ENCODE results near the gene MIB2. TPM values are rescaled to one million over a fixed set of nuclear protein-coding genes. Genes with fewer than 3 reads are reported as not detected.

MIB2 gene
- total RNA-seq, 4 donors from 2014 or later: 94.2 to 346 (median 224) TPM

DNA sequence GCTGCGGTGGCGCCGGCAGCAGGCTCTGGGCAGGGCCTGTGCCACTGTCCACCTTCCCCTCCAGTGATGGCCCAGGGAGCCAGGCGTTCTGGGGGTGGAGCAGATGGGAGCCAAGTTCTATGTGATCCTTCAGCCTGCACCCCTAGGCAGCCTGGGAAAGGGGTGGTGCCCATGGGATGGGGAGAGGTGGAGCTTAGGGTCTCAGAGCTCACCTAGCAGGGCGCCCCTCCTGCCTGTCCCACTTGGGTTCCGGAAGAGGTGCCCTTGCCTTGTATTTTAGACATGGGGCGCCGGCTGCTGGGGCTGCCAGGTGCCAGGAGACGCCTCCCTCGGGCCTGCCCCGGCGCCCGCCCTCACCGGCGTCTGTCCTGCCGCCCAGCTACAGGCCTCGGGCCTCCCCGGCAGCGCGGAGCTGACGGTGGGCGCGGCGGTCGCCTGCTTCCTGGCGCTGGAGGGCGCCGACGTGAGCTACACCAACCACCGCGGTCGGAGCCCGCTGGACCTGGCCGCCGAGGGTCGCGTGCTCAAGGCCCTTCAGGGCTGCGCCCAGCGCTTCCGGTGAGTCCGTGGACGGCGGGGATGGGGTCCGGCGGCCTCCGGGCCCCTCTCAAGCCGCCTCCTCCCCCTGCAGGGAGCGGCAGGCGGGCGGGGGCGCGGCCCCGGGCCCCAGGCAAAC, 13.6 kb downstream of the MIB2 start:
- H3K36me3 ChIP-seq: no peaks in the 10 kb centered on the region
- H3K4me3 ChIP-seq: peak overlapping the region in 2 of 4 donors; percentile 24 to 25
- TF ChIP-seq EP300 (IDR thresholded peaks at IDR 0.05; ENCODE audit: low read depth): no peak
- H3K9me3 ChIP-seq: no peaks in the 10 kb centered on the region
- peaks cover 29% of the 10 kb centered on the region for H3K27me3 ChIP-seq
- peaks cover 6 to 29% (median 27%) of the 10 kb centered on the region in 4 donors for H3K4me1 ChIP-seq
- WGBS, 2 donors (ENCODE audit: low coverage in 1 of 2): 77% methylated on average over 35 of the region's 53 CpGs; no CpG with 5 or more reads in 1 of the 2 donors
- intact Hi-C loops (cut with DNase I; ENCODE audit: low total_unique reads): no loop called here
- DNase-seq: no peak
- peak overlapping the region; percentile 33 to 85 (median 62) for H3K27ac ChIP-seq
- in situ Hi-C loops (cut with MboI; ENCODE audit: low pct_ligation_motif_present in 1 of 4, low pct_unique_long_range_greater_than_20kb in 1 of 4, low sequenced_read_pairs in 3 of 4): no loop called here

DNA sequence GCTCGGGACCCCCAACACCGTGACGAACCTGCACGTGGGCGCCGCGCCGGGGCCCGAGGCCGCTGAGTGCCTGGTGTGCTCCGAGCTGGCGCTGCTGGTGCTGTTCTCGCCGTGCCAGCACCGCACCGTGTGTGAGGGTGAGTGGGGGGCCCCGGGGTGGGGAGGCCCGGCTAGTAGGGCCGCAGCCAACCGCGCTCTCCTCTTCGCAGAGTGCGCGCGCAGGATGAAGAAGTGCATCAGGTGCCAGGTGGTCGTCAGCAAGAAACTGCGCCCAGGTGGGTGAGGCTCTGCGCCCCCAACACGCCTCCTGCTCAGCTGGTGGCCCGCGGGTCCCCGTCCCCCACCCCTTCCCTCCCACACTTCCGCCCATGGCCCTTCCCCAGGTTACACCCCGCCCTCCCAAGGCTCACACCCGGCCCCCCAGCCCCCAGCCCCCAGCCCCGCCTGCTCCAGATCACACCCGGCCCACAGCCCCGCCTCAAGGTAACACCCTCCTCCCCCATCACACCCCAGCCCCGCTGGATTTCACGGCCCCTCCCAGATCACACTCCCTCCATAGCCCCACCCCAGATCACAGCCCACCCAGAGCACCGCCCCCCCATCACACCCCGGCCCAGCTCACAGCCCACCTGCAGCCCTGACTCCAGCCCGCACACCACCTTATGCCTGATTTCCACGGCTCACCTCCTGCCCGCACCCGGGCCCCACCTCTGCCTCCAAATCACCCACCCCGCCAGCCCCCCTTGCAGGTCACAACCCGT, 14.3 kb downstream of the MIB2 start:
- 64% methylated on average over 39 of the region's 48 CpGs; no CpG with 5 or more reads in 1 of the 2 donors for WGBS, 2 donors (ENCODE audit: low coverage in 1 of 2)
- Histone ChIP-seq H3K27me3 (peaks cover 29% of the 10 kb centered on the region), H3K9me3 (no peaks in the 10 kb centered on the region), H3K4me3 (peak overlapping the region in 2 of 4 donors; percentile 25 to 42), H3K27ac (peak overlapping the region; percentile 63 to 85 (median 80)), H3K4me1 (peaks cover 6 to 29% (median 27%) of the 10 kb centered on the region in 4 donors), H3K36me3 (no peaks in the 10 kb centered on the region)
- DNase-seq: peak; percentile 59
- in situ Hi-C loops (cut with MboI; ENCODE audit: low pct_ligation_motif_present in 1 of 4, low pct_unique_long_range_greater_than_20kb in 1 of 4, low sequenced_read_pairs in 3 of 4): no loop called here
- intact Hi-C loops (cut with DNase I; ENCODE audit: low total_unique reads): no loop called here
- TF ChIP-seq, protein P1, sequence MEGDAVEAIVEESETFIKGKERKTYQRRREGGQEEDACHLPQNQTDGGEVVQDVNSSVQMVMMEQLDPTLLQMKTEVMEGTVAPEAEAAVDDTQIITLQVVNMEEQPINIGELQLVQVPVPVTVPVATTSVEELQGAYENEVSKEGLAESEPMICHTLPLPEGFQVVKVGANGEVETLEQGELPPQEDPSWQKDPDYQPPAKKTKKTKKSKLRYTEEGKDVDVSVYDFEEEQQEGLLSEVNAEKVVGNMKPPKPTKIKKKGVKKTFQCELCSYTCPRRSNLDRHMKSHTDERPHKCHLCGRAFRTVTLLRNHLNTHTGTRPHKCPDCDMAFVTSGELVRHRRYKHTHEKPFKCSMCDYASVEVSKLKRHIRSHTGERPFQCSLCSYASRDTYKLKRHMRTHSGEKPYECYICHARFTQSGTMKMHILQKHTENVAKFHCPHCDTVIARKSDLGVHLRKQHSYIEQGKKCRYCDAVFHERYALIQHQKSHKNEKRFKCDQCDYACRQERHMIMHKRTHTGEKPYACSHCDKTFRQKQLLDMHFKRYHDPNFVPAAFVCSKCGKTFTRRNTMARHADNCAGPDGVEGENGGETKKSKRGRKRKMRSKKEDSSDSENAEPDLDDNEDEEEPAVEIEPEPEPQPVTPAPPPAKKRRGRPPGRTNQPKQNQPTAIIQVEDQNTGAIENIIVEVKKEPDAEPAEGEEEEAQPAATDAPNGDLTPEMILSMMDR (IDR thresholded peaks at IDR 0.05): no peak
- TF ChIP-seq EP300 (IDR thresholded peaks at IDR 0.05; ENCODE audit: low read depth) (no peak), POLR2AphosphoS5 (IDR thresholded peaks at IDR 0.05) (no peak), POLR2A (IDR thresholded peaks at IDR 0.05) (no peak)

DNA sequence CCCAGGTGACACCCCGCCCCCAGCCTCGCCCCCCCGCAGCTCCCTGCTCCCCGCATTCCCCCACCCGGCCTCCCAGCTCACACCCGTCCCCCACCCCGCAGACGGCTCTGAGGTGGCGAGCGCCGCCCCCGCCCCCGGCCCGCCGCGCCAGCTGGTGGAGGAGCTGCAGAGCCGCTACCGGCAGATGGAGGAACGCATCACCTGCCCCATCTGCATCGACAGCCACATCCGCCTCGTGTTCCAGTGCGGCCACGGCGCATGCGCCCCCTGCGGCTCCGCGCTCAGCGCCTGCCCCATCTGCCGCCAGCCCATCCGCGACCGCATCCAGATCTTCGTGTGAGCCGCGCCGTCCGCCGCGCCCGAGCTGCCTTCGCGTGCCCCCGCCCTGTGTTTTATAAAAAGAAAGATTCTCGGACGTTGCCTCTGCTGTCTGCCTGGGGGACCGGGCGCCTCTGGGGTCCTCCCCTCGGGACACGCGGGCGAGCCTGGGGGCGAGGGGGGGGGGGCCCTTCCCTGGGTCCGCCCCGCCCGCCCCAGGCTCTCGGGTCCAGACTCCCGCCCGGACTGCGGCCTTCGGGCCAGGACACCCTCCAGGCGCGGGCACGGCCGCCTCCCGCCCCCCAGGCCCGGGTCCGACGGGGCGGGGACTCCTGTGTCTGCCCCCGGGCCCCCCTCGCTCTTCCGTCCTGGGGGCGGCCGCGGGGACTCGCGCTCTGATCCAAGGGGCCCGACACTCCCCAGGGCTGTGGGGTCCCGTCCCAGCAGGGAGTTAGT, 15.1 kb downstream of the MIB2 start:
- peak; percentile 86 for DNase-seq
- WGBS, 2 donors (ENCODE audit: low coverage in 1 of 2): 14% methylated on average over 35 of the region's 81 CpGs; no CpG with 5 or more reads in 1 of the 2 donors
- peak overlapping the region; percentile 76 to 85 (median 83) for H3K27ac ChIP-seq
- H3K27me3 ChIP-seq: peaks cover 29% of the 10 kb centered on the region
- no peaks in the 10 kb centered on the region for H3K9me3 ChIP-seq
- in situ Hi-C loops (cut with MboI; ENCODE audit: low pct_ligation_motif_present in 1 of 4, low pct_unique_long_range_greater_than_20kb in 1 of 4, low sequenced_read_pairs in 3 of 4): no loop called here
- H3K4me3 ChIP-seq: peak overlapping the region; percentile 5 to 42 (median 21)
- intact Hi-C loops (cut with DNase I; ENCODE audit: low total_unique reads): no loop called here
- peaks cover 6 to 29% (median 27%) of the 10 kb centered on the region in 4 donors for H3K4me1 ChIP-seq
- no peaks in the 10 kb centered on the region for H3K36me3 ChIP-seq
- TF ChIP-seq POLR2AphosphoS5 (IDR thresholded peaks at IDR 0.05): peak; percentile 58 to 71 (median 68)
- no peak for TF ChIP-seq EP300 (IDR thresholded peaks at IDR 0.05; ENCODE audit: low read depth)
- TF ChIP-seq, protein P1 (IDR thresholded peaks at IDR 0.05): no peak
- peak; percentile 27 for TF ChIP-seq POLR2A (IDR thresholded peaks at IDR 0.05)

DNA sequence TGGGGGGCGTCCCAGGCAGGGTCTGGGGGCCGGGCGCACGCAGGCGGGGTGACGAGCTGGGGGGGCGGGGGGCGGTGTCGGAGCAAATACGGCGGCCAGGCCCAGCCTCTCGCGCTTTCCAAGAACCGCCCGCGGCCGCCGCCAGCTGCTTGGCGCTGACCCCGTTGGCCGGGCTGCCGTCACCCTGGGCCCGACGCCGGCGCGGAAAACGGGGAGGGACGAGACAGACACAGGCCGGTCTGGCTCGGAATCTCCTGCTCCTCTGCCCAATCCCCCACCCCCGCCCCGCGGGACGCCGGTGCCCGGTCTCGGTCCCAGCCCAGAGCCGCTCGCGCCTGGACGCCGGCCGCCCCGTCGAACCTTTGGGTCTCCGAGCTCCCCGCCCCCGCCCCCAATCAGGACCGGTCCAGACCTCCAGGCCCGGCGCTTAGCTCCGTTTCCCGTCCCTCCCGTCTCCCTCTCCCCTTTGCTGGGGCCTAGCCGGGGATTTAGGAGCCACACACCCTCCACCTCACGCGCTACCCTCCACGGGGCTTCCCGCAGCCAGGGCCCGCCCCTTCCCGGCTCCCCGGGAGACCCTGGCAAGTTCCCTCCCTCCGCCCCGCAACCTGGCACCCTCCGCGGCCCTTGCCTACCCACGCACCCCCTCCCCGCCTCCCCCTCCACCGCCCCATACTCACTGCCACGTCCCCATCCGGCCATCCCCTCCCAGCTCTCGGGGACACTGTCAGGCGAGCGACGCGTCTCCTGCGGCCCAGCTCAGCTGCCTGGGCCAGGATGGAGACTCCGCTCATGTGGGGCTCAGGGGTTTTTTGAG, 15.9 kb downstream of the MIB2 start:
- DNase-seq: peak; percentile 60
- Histone ChIP-seq H3K36me3 (no peaks in the 10 kb centered on the region), H3K27ac (peak overlapping the region; percentile 76 to 85 (median 83)), H3K4me3 (peak overlapping the region; percentile 5 to 42 (median 21)), H3K4me1 (peaks cover 6 to 29% (median 27%) of the 10 kb centered on the region in 4 donors), H3K9me3 (no peaks in the 10 kb centered on the region), H3K27me3 (peaks cover 29% of the 10 kb centered on the region)
- intact Hi-C loops (cut with DNase I; ENCODE audit: low total_unique reads): no loop called here
- in situ Hi-C loops (cut with MboI; ENCODE audit: low pct_ligation_motif_present in 1 of 4, low pct_unique_long_range_greater_than_20kb in 1 of 4, low sequenced_read_pairs in 3 of 4): no loop called here
- 14% methylated on average over 22 of the region's 79 CpGs; no CpG with 5 or more reads in 1 of the 2 donors for WGBS, 2 donors (ENCODE audit: low coverage in 1 of 2)
- peak in 1 of 3 donors; percentile 30 for TF ChIP-seq POLR2AphosphoS5 (IDR thresholded peaks at IDR 0.05)
- TF ChIP-seq, protein P1 (IDR thresholded peaks at IDR 0.05): no peak
- TF ChIP-seq EP300 (IDR thresholded peaks at IDR 0.05; ENCODE audit: low read depth): no peak

All from transverse colon (tissue), 4 donors.